ENCODE data around the gene MBTPS1. TPM values are rescaled to one million over a fixed set of nuclear protein-coding genes. Genes with fewer than 3 reads are reported as not detected.

MBTPS1 gene
- total RNA-seq, 1 donor from 2014 or later: 136 TPM

- Mint-ChIP-seq H3K27me3 (ENCODE audit: unreplicated experiment) (peaks cover 18% of the 10 kb centered on the region), H3K27ac (ENCODE audit: unreplicated experiment) (no peak overlapping the region), H3K36me3 (ENCODE audit: unreplicated experiment) (no peaks in the 10 kb centered on the region), H3K4me3 (ENCODE audit: unreplicated experiment) (no peak overlapping the region), H3K4me1 (ENCODE audit: unreplicated experiment) (peaks cover 3% of the 10 kb centered on the region), H3K9me3 (ENCODE audit: unreplicated experiment) (no peaks in the 10 kb centered on the region)
- DNase-seq (ENCODE audit: extremely low spot score, unreplicated experiment): no peak
- TF ChIP-seq CTCF (IDR thresholded peaks at IDR 0.05): no peak
Measured at GRCh38 chr16:84040823-84041820, 75.6 kb downstream of the MBTPS1 start.

GRCh38 chr16:84040226-84040822 lies 76.4 kb downstream of the MBTPS1 start:
- H3K9me3 Mint-ChIP-seq (ENCODE audit: unreplicated experiment): peaks cover 4% of the 10 kb centered on the region
- no peak overlapping the region for H3K27ac Mint-ChIP-seq (ENCODE audit: unreplicated experiment)
- H3K36me3 Mint-ChIP-seq (ENCODE audit: unreplicated experiment): peaks cover 3% of the 10 kb centered on the region
- H3K4me3 Mint-ChIP-seq (ENCODE audit: unreplicated experiment): no peak overlapping the region
- no peak for DNase-seq (ENCODE audit: extremely low spot score, unreplicated experiment)
- TF ChIP-seq CTCF (IDR thresholded peaks at IDR 0.05): no peak
- peaks cover 3% of the 10 kb centered on the region for H3K4me1 Mint-ChIP-seq (ENCODE audit: unreplicated experiment)
- H3K27me3 Mint-ChIP-seq (ENCODE audit: unreplicated experiment): peaks cover 21% of the 10 kb centered on the region

- DNase-seq (ENCODE audit: extremely low spot score, unreplicated experiment): no peak
- Mint-ChIP-seq H3K36me3 (ENCODE audit: unreplicated experiment) (peaks cover 3% of the 10 kb centered on the region), H3K27ac (ENCODE audit: unreplicated experiment) (no peak overlapping the region), H3K4me3 (ENCODE audit: unreplicated experiment) (no peak overlapping the region), H3K4me1 (ENCODE audit: unreplicated experiment) (peaks cover 3% of the 10 kb centered on the region), H3K27me3 (ENCODE audit: unreplicated experiment) (peaks cover 21% of the 10 kb centered on the region), H3K9me3 (ENCODE audit: unreplicated experiment) (peaks cover 4% of the 10 kb centered on the region)
- TF ChIP-seq CTCF (IDR thresholded peaks at IDR 0.05): no peak
Measured at GRCh38 chr16:84039696-84040095, 77.0 kb downstream of the MBTPS1 start.

- no peak for DNase-seq (ENCODE audit: extremely low spot score, unreplicated experiment)
- peaks cover 4% of the 10 kb centered on the region for H3K9me3 Mint-ChIP-seq (ENCODE audit: unreplicated experiment)
- no peaks in the 10 kb centered on the region for H3K4me1 Mint-ChIP-seq (ENCODE audit: unreplicated experiment)
- no peak overlapping the region for H3K4me3 Mint-ChIP-seq (ENCODE audit: unreplicated experiment)
- H3K27me3 Mint-ChIP-seq (ENCODE audit: unreplicated experiment): peaks cover 24% of the 10 kb centered on the region
- no peak overlapping the region for H3K27ac Mint-ChIP-seq (ENCODE audit: unreplicated experiment)
- no peak for TF ChIP-seq CTCF (IDR thresholded peaks at IDR 0.05)
- H3K36me3 Mint-ChIP-seq (ENCODE audit: unreplicated experiment): peaks cover 3% of the 10 kb centered on the region
Measured at GRCh38 chr16:84038469-84038868, 78.3 kb downstream of the MBTPS1 start.

- no peak for DNase-seq (ENCODE audit: extremely low spot score, unreplicated experiment)
- H3K36me3 Mint-ChIP-seq (ENCODE audit: unreplicated experiment): peaks cover 3% of the 10 kb centered on the region
- no peak for TF ChIP-seq CTCF (IDR thresholded peaks at IDR 0.05)
- H3K9me3 Mint-ChIP-seq (ENCODE audit: unreplicated experiment): peaks cover 4% of the 10 kb centered on the region
- H3K4me1 Mint-ChIP-seq (ENCODE audit: unreplicated experiment): no peaks in the 10 kb centered on the region
- no peak overlapping the region for H3K4me3 Mint-ChIP-seq (ENCODE audit: unreplicated experiment)
- H3K27me3 Mint-ChIP-seq (ENCODE audit: unreplicated experiment): peaks cover 22% of the 10 kb centered on the region
- H3K27ac Mint-ChIP-seq (ENCODE audit: unreplicated experiment): no peak overlapping the region
Measured at GRCh38 chr16:84036982-84037425, 79.7 kb downstream of the MBTPS1 start.
